Common myeloid progenitor, CD34-positive (primary cell): ENCODE results near the gene CCNL1.
A peak's percentile ranks its signal among the peaks of the same experiment; 100 is the strongest.
"Not testable (repeated sequence)": the region's sequence is repeated elsewhere in the genome, so short reads cannot be mapped to it uniquely, and the experiment has no call there.

Experiments
- CTCF ChIA-PET: fragments of 350-600 bp; sonication (Branson Sonifier 250); formaldehyde crosslinking; loops from one replicate; lab custom pipeline; 2021; ENCODE audit warnings: antibody characterized with exemption; lab: Charles Lee
- POLR2A ChIA-PET: fragments of 350-600 bp; sonication (Branson Sonifier 250); formaldehyde crosslinking; loops from one replicate; lab custom pipeline; 2021; ENCODE audit warnings: antibody characterized with exemption; lab: Charles Lee
- DNase-seq, 3 donors: peaks; one replicate each; pipeline versions ENCODE4 v3.0.0 to v3.0.0-alpha.2; 2013
- H3K27ac ChIP-seq, 2 experiments: 1 replicate in 1 of 2; 2 replicates in 1 of 2; pipeline ENCODE4 v1.7.0; 2013; ENCODE audit warnings: inconsistent platforms in 2 of 2, low read length in 2 of 2, mild to moderate bottlenecking in 2 of 2, low read depth in 1 of 2, moderate library complexity in 1 of 2; ENCODE audit not compliant: severe bottlenecking in 2 of 2, insufficient read depth in 1 of 2, poor library complexity in 1 of 2
- H3K27me3 ChIP-seq, 5 experiments: replicated peaks in 2 of 5; 1 replicate in 3 of 5; 2 replicates in 2 of 5; pipeline versions ENCODE4 v1.6.1 to v1.7.0; 2013; ENCODE audit warnings: low read length in 4 of 5, mild to moderate bottlenecking in 2 of 5, moderate library complexity in 2 of 5, inconsistent platforms in 1 of 5; ENCODE audit not compliant: insufficient read depth in 5 of 5, control insufficient read depth in 4 of 5
- H3K36me3 ChIP-seq, 4 experiments: 1 replicate in 2 of 4; 2 replicates in 2 of 4; pipeline versions ENCODE4 v1.6.1 to v1.7.0; 2013; ENCODE audit warnings: low read length in 3 of 4, control low read depth in 1 of 4, mild to moderate bottlenecking in 1 of 4; ENCODE audit not compliant: control insufficient read depth in 4 of 4, insufficient read depth in 4 of 4
- H3K4me1 ChIP-seq, 4 experiments: 1 replicate in 3 of 4; 2 replicates in 1 of 4; pipeline versions ENCODE4 v1.6.1 to v1.7.1; 2013; ENCODE audit warnings: low read length in 3 of 4, mild to moderate bottlenecking in 3 of 4, control low read depth in 1 of 4, inconsistent platforms in 1 of 4, moderate library complexity in 1 of 4; ENCODE audit not compliant: control insufficient read depth in 4 of 4, insufficient read depth in 4 of 4; ENCODE audit errors: control extremely low read depth in 1 of 4
- H3K4me3 ChIP-seq, 7 experiments: 1 replicate in 4 of 7; 2 replicates in 3 of 7; pipeline versions ENCODE4 v1.5.1 to v1.7.0; 2013; ENCODE audit warnings: mild to moderate bottlenecking in 7 of 7, low read length in 6 of 7, moderate library complexity in 6 of 7, inconsistent platforms in 2 of 7, low read depth in 2 of 7, control low read depth in 1 of 7; ENCODE audit not compliant: insufficient read depth in 4 of 7, control insufficient read depth in 1 of 7; ENCODE audit errors: extremely low read depth in 1 of 7
- H3K9me3 ChIP-seq, 5 experiments: 1 replicate in 4 of 5; 2 replicates in 1 of 5; pipeline versions ENCODE4 v1.6.1 to v1.7.1; 2013; ENCODE audit warnings: low read length in 4 of 5, mild to moderate bottlenecking in 2 of 5, inconsistent platforms in 1 of 5, low read depth in 1 of 5, moderate library complexity in 1 of 5; ENCODE audit not compliant: control insufficient read depth in 4 of 5, insufficient read depth in 2 of 5; ENCODE audit errors: control extremely low read depth in 1 of 5
- WGBS: methylation state at CpG from one replicate; pipeline ENCODE4 v1.1.5; 2013; ENCODE audit not compliant: insufficient coverage; 5-methylcytosine and 5-hydroxymethylcytosine counted together

CCNL1 gene

GRCh38 chr3:157178503-157179364, 18.8 kb upstream of the CCNL1 start:
- WGBS = 96% methylated on average over 42 of the region's 54 CpGs
- CTCF ChIA-PET, H3K27me3 ChIP-seq, DNase-seq, H3K4me3 ChIP-seq, H3K27ac ChIP-seq, POLR2A ChIA-PET: not testable (repeated sequence)
- Histone ChIP-seq H3K9me3 (peaks cover 0 to 15% (median 2%) of the 10 kb centered on the region in 5 experiments), H3K36me3 (peaks cover 0 to 11% (median under 1%) of the 10 kb centered on the region in 4 experiments), H3K4me1 (peaks cover 5 to 21% (median 13%) of the 10 kb centered on the region in 4 experiments)

- H3K9me3 ChIP-seq, H3K27ac ChIP-seq, H3K36me3 ChIP-seq, POLR2A ChIA-PET, DNase-seq, H3K27me3 ChIP-seq, H3K4me3 ChIP-seq: not testable (repeated sequence)
- CTCF ChIA-PET = interaction anchor here (1.6 kb wide), 1 partner anchor 17 kb away, joined by 7 read pairs; no protein-coding TSS in a partner anchor
- peaks cover 5 to 21% (median 14%) of the 10 kb centered on the region in 4 experiments for H3K4me1 ChIP-seq
- WGBS = 100% methylated on average over 5 of the region's 9 CpGs
Measured at GRCh38 chr3:157177801-157178453, 18.0 kb upstream of the CCNL1 start.

- DNase-seq = no peak
- ChIA-PET POLR2A (interaction anchor here (0.7 to 4.2 kb wide), 2 partner anchors 17 to 353 kb away, joined by 3 to 129 read pairs; partner anchors contain the start of gene CCNL1), CTCF (interaction anchor here (1.3 to 2.4 kb wide), 3 partner anchors 13 to 25 kb away, joined by 3 to 15 read pairs (median 7); no protein-coding TSS in a partner anchor)
- Histone ChIP-seq H3K4me3 (peak overlapping the region in 1 of 7 experiments; percentile 13), H3K9me3 (peaks cover 0 to 10% (median 0%) of the 10 kb centered on the region in 5 experiments), H3K4me1 (peaks cover 5 to 22% (median 14%) of the 10 kb centered on the region in 4 experiments), H3K36me3 (peaks cover 0 to 1% (median under 1%) of the 10 kb centered on the region in 4 experiments), H3K27me3 (no peaks in the 10 kb centered on the region), H3K27ac (peak overlapping the region in 1 of 2 experiments; percentile 98)
- WGBS = 98% methylated on average over 9 of the region's 10 CpGs
Measured at GRCh38 chr3:157176934-157177333, 17.0 kb upstream of the CCNL1 start.

- peak in 1 of 3 donors; percentile 39 for DNase-seq
- ChIA-PET CTCF (interaction anchor here (1.1 to 5.3 kb wide), 8 partner anchors 14 to 88 kb away, joined by 3 to 74 read pairs (median 6); partner anchors contain the start of gene CCNL1), POLR2A (interaction anchor here (0.7 to 4.2 kb wide), 6 partner anchors 12 to 1395 kb away, joined by 3 to 129 read pairs (median 5); partner anchors contain the start of genes CCNL1 and MLF1)
- 9% methylated on average over 11 of the region's 12 CpGs for WGBS
- Histone ChIP-seq H3K4me3 (peak overlapping the region in 6 of 7 experiments; percentile 81 to 99 (median 90)), H3K27ac (peak overlapping the region; percentile 93 to 98), H3K36me3 (no peaks in the 10 kb centered on the region), H3K27me3 (no peaks in the 10 kb centered on the region), H3K9me3 (peaks cover 0 to 7% (median 0%) of the 10 kb centered on the region in 5 experiments), H3K4me1 (peaks cover 5 to 32% (median 14%) of the 10 kb centered on the region in 4 experiments)
Measured at GRCh38 chr3:157175691-157176507, 16.0 kb upstream of the CCNL1 start.

GRCh38 chr3:157174649-157175498, 14.9 kb upstream of the CCNL1 start:
- ChIA-PET CTCF (interaction anchor here (1.1 to 5.3 kb wide), 9 partner anchors 13 to 686 kb away, joined by 3 to 74 read pairs (median 4); partner anchors contain the start of gene CCNL1), POLR2A (interaction anchor here (0.6 to 4.2 kb wide), 12 partner anchors 9 to 1396 kb away, joined by 3 to 129 read pairs (median 4); partner anchors contain the start of genes CCNL1 and MLF1)
- Histone ChIP-seq H3K4me3 (peak overlapping the region; percentile 23 to 99 (median 90)), H3K4me1 (peaks cover 5 to 36% (median 14%) of the 10 kb centered on the region in 4 experiments), H3K9me3 (peaks cover 0 to 7% (median 0%) of the 10 kb centered on the region in 5 experiments), H3K27ac (peak overlapping the region; percentile 93 to 98), H3K27me3 (no peaks in the 10 kb centered on the region), H3K36me3 (no peaks in the 10 kb centered on the region)
- DNase-seq = peak; percentile 100
- WGBS = 0% methylated on average over 55 of the region's 61 CpGs
